Measurements from ENCODE around the gene RSBN1. TPM values are rescaled to one million over a fixed set of nuclear protein-coding genes. Genes with fewer than 3 reads are reported as not detected.
A peak's percentile ranks its signal among the peaks of the same experiment; 100 is the strongest.

The RSBN1 gene
- total and polyA plus RNA-seq, 9 of the 15 experiments (the other 6 are each of a cell fraction or from before 2014, with no cell fraction given), result 4.5 to 24.3 (median 13.0) TPM

- TF ChIP-seq ZNF75A (CRISPR knock-in tag; IDR thresholded peaks at IDR 0.05), result no peak
- TF ChIP-seq ZNF668 (CRISPR knock-in tag; IDR thresholded peaks at IDR 0.05), result no peak
- no peak for TF ChIP-seq U2AF1 (optimal IDR thresholded peaks at IDR 0.05; ENCODE audit: low read depth, low read length)
- TF ChIP-seq ARHGAP35 (IDR thresholded peaks at IDR 0.05; ENCODE audit: partially characterized antibody), result no peak
Observed at GRCh38 chr1:113787663-113788062, 24.6 kb downstream of the RSBN1 start (continued).

GRCh38 chr1:113786069-113786468 lies 26.2 kb downstream of the RSBN1 start:
- CTCF ChIA-PET (ENCODE audit: low intra/inter-chr PET ratio), result no interaction called here
- H3K9ac ChIP-seq (ENCODE audit: insufficient read depth in 1 of 2, low read depth in 2 of 2, low read length in 2 of 2), result no peak overlapping the region
- no peak for TF ChIP-seq ZNF444 (CRISPR knock-in tag; IDR thresholded peaks at IDR 0.05)
- TF ChIP-seq ZBED1 (IDR thresholded peaks at IDR 0.05), result no peak
- TF ChIP-seq MEIS2 (IDR thresholded peaks at IDR 0.05; ENCODE audit: partially characterized antibody), result peak; percentile 22
- TF ChIP-seq NFYB (IDR thresholded peaks at IDR 0.05; ENCODE audit: extremely low read depth, insufficient read length), result peak; percentile 32
- TF ChIP-seq ZNF224 (CRISPR knock-in tag; IDR thresholded peaks at IDR 0.05), result peak; percentile 54; the same call in 1 of the 2 replicates
- no peak for TF ChIP-seq KLF6 (CRISPR knock-in tag; IDR thresholded peaks at IDR 0.05; ENCODE audit: borderline replicate concordance)
- no peak for TF ChIP-seq SAFB2 (IDR thresholded peaks at IDR 0.05; ENCODE audit: borderline replicate concordance, low read depth, low read length, severe bottlenecking)
- peak; percentile 26; the same call in 1 of the 2 replicates for TF ChIP-seq CREB3L1 (IDR thresholded peaks at IDR 0.05; ENCODE audit: borderline replicate concordance, low read depth)
- TF ChIP-seq ARHGAP35 (IDR thresholded peaks at IDR 0.05; ENCODE audit: partially characterized antibody), result no peak
- no peak for TF ChIP-seq HNRNPH1 (optimal IDR thresholded peaks at IDR 0.05; ENCODE audit: low read depth, low read length)
- no peak for TF ChIP-seq STAT5B (CRISPR knock-in tag; IDR thresholded peaks at IDR 0.05)
- DNase-seq (ENCODE audit: extremely low read depth in 1 of 4, low spot score in 3 of 4) (peak in 2 of 4 experiments; percentile 38 to 42), ATAC-seq (peak; percentile 60), FAIRE-seq (no peak)
- H3K9me1 ChIP-seq (ENCODE audit: control insufficient read depth, insufficient read depth, low read length), result no peaks in the 10 kb centered on the region
- peaks cover 19% of the 10 kb centered on the region; the same call in 1 of the 2 replicates for H4K20me1 ChIP-seq (replicated peaks; ENCODE audit: control insufficient read depth, insufficient read depth, low read length)
- H2AFZ ChIP-seq (ENCODE audit: low read depth, low read length), result no peak overlapping the region
- in situ Hi-C loops (cut with MboI), result no loop called here
- 12% methylated on average over 1 of the region's 1 CpG for whole genome bisulfite sequencing (ENCODE audit: insufficient coverage, low coverage, missing lambda C conversion rate)
- no peak overlapping the region for H3K27ac ChIP-seq (ENCODE audit: extremely low read depth, low read depth, low read length)
- H3K79me2 ChIP-seq (ENCODE audit: control insufficient read depth, insufficient read depth, low read length), result peaks cover 97% of the 10 kb centered on the region
- H3K36me3 ChIP-seq (ENCODE audit: control insufficient read depth, insufficient read depth, low read length), result peaks cover 20% of the 10 kb centered on the region
- no peak overlapping the region for H3K4me3 ChIP-seq
- peaks cover 5 to 44% of the 10 kb centered on the region in 2 experiments; a peak in 4 of 5 replicates for H3K4me1 ChIP-seq (replicated peaks in 1 of 2; ENCODE audit: control insufficient read depth in 2 of 2, insufficient read depth in 2 of 2, low read length in 2 of 2)
- H3K9me3 ChIP-seq (replicated peaks; ENCODE audit: control insufficient read depth, insufficient read depth, low read depth, low read length), result no peaks in the 10 kb centered on the region
- no TSS peak for BruUV-seq (replicated peaks)
- intact Hi-C loops (cut with micrococcal nuclease), result no loop called here
- no peaks in the 10 kb centered on the region for H3K27me3 ChIP-seq (ENCODE audit: control insufficient read depth in 2 of 2, insufficient read depth in 2 of 2, low read length in 2 of 2)
- H3K4me2 ChIP-seq (ENCODE audit: insufficient read depth, low read length), result no peak overlapping the region
- POLR2A ChIA-PET, result interaction anchor here (1.2 to 3.2 kb wide), 5 partner anchors 10 to 713 kb away, joined by 3 to 20 read pairs (median 8); partner anchors contain the start of genes LRIG2 and PHTF1
